Gastroesophageal sphincter (tissue), 3 donors: ENCODE measurements around the gene SDE2.

ENCODE experiments used
- EP300 ChIP-seq: sonication (generic); formaldehyde crosslinking; IDR thresholded peaks from one replicate; pipeline ENCODE4 v1.6.1; 2017; ENCODE audit warnings: antibody characterized with exemption, mild to moderate bottlenecking
- POLR2A ChIP-seq, 2 donors: fragments of 450-650 bp; IDR thresholded peaks; one replicate each; pipeline ENCODE4 v1.6.1; 2017; ENCODE audit warnings: antibody characterized with exemption in 2 of 2, mild to moderate bottlenecking in 2 of 2, moderate library complexity in 1 of 2
- TF ChIP-seq, protein P1 (sequence below), 4 experiments: fragments of 200-600 bp in 2 of 4; fragments of 450-650 bp in 2 of 4; sonication (generic) in 1 of 4; IDR thresholded peaks; one replicate each; pipeline ENCODE4 v1.5.1; 2017 to 2019; ENCODE audit warnings: antibody characterized with exemption in 4 of 4, mild to moderate bottlenecking in 2 of 4, moderate library complexity in 2 of 4

DNA sequence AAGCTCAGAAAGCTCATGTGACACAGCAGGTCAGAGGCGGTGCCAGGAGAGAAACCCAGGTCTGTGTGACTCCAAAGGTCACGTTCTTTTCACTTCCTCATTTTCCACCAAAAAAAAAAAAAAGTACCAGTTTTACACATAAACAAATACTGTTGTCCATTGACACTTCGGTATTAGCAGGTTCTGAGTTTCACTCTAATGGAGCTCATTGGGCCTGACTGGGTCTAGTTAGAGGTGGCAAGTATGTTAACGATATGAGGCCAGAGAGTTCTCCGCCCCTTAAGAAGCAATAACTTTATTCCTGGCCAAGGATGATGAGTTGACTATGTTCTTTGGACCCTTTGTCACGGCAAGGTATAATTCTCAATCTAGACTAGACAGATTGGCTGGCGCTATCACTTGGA is 30.0 kb upstream of the SDE2 start:
- TF ChIP-seq POLR2A (IDR thresholded peaks at IDR 0.05) (no peak), EP300 (no peak)
- TF ChIP-seq, protein P1, sequence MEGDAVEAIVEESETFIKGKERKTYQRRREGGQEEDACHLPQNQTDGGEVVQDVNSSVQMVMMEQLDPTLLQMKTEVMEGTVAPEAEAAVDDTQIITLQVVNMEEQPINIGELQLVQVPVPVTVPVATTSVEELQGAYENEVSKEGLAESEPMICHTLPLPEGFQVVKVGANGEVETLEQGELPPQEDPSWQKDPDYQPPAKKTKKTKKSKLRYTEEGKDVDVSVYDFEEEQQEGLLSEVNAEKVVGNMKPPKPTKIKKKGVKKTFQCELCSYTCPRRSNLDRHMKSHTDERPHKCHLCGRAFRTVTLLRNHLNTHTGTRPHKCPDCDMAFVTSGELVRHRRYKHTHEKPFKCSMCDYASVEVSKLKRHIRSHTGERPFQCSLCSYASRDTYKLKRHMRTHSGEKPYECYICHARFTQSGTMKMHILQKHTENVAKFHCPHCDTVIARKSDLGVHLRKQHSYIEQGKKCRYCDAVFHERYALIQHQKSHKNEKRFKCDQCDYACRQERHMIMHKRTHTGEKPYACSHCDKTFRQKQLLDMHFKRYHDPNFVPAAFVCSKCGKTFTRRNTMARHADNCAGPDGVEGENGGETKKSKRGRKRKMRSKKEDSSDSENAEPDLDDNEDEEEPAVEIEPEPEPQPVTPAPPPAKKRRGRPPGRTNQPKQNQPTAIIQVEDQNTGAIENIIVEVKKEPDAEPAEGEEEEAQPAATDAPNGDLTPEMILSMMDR (IDR thresholded peaks at IDR 0.05): no peak
